ENCODE results near the gene PTCH2. TPM values are rescaled to one million over a fixed set of nuclear protein-coding genes. Genes with fewer than 3 reads are reported as not detected.
"Not testable (repeated sequence)": the region's sequence is repeated elsewhere in the genome, so short reads cannot be mapped to it uniquely, and the experiment has no call there.

Gene PTCH2
- total and polyA plus RNA-seq, 2 donors, result 2.2 to 4.4 TPM

DNA sequence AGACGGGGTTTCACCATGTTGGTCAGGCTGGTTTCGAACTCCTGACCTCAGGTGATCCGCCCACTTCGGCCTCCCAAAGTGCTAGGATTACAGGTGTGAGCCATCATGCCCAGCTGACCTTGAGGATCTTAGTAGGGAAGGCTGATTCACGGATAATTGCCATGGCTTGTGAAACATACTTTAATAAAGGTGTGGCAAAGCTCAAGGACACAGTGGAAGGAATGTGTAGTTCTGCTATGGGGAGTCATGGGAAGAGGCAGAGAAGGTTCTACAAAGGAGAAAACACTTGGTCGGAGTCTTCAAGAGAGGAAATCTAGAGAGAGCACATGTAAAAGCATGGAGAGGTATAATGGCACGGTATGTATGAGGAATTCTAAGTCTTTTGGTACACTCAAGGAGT, 12.7 kb upstream of the PTCH2 start:
- H3K36me3 ChIP-seq (ENCODE audit: insufficient read depth), result no peaks in the 10 kb centered on the region
- no peak overlapping the region for H3K4me3 ChIP-seq (ENCODE audit: low read depth, low read length)
- WGBS, result 83% methylated on average over 7 of the region's 7 CpGs
- H3K4me1 ChIP-seq (ENCODE audit: insufficient read depth), result no peaks in the 10 kb centered on the region
- no peak overlapping the region for H3K27ac ChIP-seq (ENCODE audit: low read depth)
- DNase-seq (ENCODE audit: extremely low spot score), result no peak

DNA sequence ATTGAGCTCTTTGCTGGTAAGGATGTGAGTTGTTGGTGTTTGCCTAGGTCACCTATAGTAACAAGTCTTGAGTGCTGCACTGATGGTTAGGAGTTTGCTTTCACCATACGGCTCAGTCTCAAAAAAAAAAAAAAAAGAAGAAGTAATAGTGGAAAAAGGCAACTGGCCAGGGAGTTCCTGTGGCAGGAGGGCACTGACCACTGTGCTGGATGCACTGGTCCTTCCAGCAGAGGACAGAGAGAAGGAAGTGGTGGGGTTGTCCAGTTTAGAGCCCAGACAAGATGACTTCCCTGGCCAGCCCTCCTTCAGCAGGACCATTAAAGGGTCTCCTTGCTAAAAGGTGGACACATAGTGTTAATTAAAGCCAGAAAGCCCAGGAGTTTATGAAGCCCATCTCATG, 11.9 kb upstream of the PTCH2 start:
- DNase-seq (ENCODE audit: extremely low spot score), result no peak
- 90% methylated on average over 1 of the region's 1 CpG for WGBS

DNA sequence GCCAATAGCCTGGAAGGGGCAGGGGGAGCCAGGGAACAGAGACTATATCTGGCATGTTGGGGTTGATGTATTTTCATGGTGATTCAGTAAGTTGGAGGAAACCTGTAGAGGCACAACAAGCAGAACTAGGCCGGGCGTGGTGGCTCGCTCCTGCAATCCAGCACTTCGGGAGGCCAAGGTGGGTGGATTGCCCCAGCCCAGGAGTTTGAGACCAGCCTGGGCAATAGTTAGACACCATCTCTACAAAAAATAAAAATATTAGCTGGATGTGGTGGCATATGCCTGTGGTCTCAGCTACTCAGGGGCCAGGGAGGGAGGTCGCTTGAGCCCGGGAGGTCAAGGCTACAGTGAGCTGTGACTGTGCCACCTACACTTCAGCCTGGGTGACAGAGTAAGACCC, 10.1 kb upstream of the PTCH2 start:
- no peak for DNase-seq (ENCODE audit: extremely low spot score)
- whole genome bisulfite sequencing, result 99% methylated on average over 6 of the region's 6 CpGs
- H3K36me3 ChIP-seq (ENCODE audit: insufficient read depth), result no peaks in the 10 kb centered on the region

More for the DNA sequence above, 11.9 kb upstream of the PTCH2 start:
- Histone ChIP-seq H3K36me3 (ENCODE audit: insufficient read depth) (no peaks in the 10 kb centered on the region), H3K27ac (ENCODE audit: low read depth) (no peak overlapping the region), H3K4me3 (ENCODE audit: low read depth, low read length) (no peak overlapping the region), H3K4me1 (ENCODE audit: insufficient read depth) (no peaks in the 10 kb centered on the region)

DNA sequence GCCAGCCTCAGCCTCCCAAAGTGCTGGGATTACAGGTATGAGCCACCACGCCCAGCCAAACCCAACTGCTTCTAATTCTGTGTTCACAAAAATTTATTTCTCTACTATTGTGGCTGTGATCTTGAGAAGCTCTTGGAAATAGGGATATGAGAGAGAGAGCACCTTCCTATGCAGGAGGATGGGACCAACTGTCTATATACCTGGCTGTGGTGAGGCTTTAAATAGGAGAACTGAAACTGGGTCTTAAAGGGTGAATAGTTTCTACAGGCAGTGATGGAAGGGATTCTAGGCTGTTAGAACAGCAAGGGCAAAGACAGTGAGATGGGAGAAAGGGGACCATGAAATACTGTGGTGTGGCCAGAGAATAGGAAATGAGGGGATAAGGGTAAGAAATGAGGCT, 8.3 kb upstream of the PTCH2 start:
- 96% methylated on average over 1 of the region's 1 CpG for WGBS
- H3K36me3 ChIP-seq (ENCODE audit: insufficient read depth), result no peaks in the 10 kb centered on the region

More for the DNA sequence above, 10.1 kb upstream of the PTCH2 start:
- no peaks in the 10 kb centered on the region for H3K4me1 ChIP-seq (ENCODE audit: insufficient read depth)
- H3K27ac ChIP-seq (ENCODE audit: low read depth), result no peak overlapping the region
- no peak overlapping the region for H3K4me3 ChIP-seq (ENCODE audit: low read depth, low read length)

DNA sequence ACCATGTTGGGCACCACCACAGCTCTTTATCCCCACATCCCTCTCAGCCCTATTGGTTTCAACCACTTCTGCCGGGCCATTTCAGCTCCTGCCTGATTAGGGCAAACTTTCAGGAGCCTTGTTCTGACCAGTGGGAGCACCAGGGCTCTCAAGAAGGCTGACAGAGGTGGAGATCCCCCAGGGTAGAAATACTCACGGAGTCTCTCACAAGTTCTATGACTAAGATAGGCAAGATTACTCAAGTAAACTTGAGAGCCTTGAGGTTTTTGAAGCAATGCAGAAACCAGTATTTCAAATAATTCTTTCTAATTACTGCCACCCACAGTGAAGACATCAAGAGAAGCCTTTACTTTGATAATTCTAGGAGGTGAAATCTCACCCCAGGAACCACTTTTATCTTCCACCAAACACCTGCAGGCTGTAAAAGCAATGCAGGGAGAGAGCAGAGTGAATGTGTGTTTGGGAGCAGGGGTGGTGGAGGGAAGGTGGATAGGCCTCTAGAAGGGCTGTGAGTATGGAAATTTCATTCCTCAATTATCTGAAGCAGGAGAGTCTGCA, 6.6 kb upstream of the PTCH2 start:
- H3K4me1 ChIP-seq (ENCODE audit: insufficient read depth), result no peaks in the 10 kb centered on the region
- no peak overlapping the region for H3K27ac ChIP-seq (ENCODE audit: low read depth)
- H3K4me3 ChIP-seq (ENCODE audit: low read depth, low read length), result no peak overlapping the region
- 85% methylated on average over 2 of the region's 2 CpGs for WGBS
- DNase-seq (ENCODE audit: extremely low spot score), result no peak
- no peaks in the 10 kb centered on the region for H3K36me3 ChIP-seq (ENCODE audit: insufficient read depth)

More for the DNA sequence above, 8.3 kb upstream of the PTCH2 start:
- DNase-seq (ENCODE audit: extremely low spot score), result no peak
- Histone ChIP-seq H3K27ac (ENCODE audit: low read depth) (no peak overlapping the region), H3K4me3 (ENCODE audit: low read depth, low read length) (no peak overlapping the region), H3K4me1 (ENCODE audit: insufficient read depth) (no peaks in the 10 kb centered on the region)

DNA sequence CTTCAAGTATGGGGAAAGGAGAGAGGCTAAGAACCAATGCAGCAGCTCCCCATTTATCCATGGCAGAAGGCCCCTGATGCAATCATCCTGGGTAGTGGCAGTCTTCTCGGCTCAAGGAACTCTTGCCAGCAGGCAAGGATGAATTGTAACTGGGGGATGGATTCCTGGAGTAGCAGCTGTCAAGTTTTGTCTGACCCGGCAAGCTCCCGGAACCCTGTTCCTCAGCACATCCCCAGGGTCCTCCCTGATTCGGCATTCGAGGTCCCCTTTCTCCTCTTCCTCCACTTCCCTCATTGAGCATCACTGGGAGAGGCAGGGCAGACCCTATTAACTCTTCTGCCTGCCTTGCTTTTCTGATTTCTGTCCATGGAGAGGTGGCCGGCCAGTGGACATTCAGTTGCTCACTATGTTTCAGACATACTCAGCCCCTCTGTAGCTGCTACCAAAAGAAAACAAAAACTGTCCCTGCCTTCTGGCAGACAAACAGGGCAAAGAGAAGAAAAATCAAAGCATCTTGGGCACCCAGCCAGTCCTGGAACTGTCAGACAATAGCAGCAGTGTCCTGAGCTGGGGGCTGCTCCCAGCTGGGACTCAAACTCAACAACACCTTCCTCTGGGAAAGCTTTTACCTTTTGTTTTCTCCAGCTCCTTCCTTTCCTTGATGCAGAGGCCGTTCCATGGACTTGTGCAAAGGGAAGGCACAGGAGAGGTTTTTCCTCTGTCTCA, 5.6 kb upstream of the PTCH2 start:
- 76% methylated on average over 7 of the region's 7 CpGs for WGBS
- H3K27ac ChIP-seq (ENCODE audit: low read depth), result no peak overlapping the region
- DNase-seq (ENCODE audit: extremely low spot score), result no peak

DNA sequence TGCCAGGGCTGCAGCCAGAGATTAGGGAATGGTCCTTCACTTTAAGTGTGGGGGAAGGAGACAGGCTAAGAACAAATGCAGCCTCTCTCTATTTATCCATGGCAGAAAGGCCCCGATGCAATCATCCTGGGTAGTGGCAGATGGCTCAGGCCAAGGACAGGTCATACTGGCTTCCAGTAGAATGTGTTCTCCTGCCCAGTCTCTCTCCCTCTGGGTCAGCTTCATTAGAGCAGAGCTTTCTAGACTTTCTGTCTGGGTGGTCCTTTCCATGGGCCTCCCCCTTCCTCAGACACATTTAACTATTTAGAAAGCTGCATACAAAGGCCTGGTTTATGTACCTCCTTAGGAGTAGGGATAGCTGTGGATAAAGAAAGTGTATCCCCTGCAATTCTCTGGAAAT, 4.8 kb upstream of the PTCH2 start:
- H3K4me3 ChIP-seq (ENCODE audit: low read depth, low read length), result no peak overlapping the region
- H3K27ac ChIP-seq (ENCODE audit: low read depth), result no peak overlapping the region
- no peak for DNase-seq (ENCODE audit: extremely low spot score)
- no peaks in the 10 kb centered on the region for H3K4me1 ChIP-seq (ENCODE audit: insufficient read depth)
- 49% methylated on average over 1 of the region's 1 CpG for WGBS
- H3K36me3 ChIP-seq (ENCODE audit: insufficient read depth), result no peaks in the 10 kb centered on the region

More for the DNA sequence above, 5.6 kb upstream of the PTCH2 start:
- H3K4me3 ChIP-seq (ENCODE audit: low read depth, low read length), result no peak overlapping the region
- H3K36me3 ChIP-seq (ENCODE audit: insufficient read depth), result no peaks in the 10 kb centered on the region
- H3K4me1 ChIP-seq (ENCODE audit: insufficient read depth), result no peaks in the 10 kb centered on the region

DNA sequence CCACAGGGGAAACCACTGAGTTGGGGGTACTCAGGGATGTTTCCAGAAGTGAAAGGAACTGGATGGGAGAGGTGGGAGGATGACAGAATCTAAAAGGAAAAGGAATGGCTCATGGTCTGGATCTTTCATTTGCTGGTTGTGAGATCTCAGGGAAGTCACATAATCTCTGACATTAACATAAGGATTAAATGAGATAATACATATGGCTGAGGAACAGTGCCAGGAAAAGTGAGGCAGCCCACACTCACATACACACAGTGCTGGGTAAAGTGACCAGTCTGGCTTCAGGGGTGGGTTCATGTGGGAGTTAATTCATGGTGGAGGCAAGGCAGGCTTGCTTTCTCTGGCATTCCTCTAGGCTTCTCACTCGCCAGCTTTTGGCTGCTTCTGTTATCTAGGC, 3.9 kb upstream of the PTCH2 start:
- WGBS, result 78% methylated on average over 1 of the region's 1 CpG
- H3K36me3 ChIP-seq (ENCODE audit: insufficient read depth), result no peaks in the 10 kb centered on the region

DNA sequence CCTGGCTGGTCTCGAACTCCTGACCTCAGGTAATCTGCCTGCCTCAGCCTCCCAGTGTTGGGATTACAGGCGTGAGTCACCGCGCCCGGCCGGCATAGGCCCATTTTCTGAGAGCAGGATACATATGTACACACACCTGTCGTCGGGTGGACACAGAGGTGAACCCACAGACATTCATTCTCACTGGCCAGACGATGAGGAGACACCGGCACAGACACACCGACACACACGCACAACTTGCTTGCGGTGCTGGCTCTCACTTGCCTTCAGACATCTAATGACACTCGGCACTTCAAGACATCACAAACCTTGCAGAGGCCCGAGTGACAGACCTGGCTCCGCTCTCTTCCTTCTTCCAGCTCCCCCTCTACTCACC, 579 bp downstream of the PTCH2 start:
- 33% methylated on average over 16 of the region's 16 CpGs for WGBS

More for the DNA sequence above, 3.9 kb upstream of the PTCH2 start:
- H3K4me3 ChIP-seq (ENCODE audit: low read depth, low read length), result no peak overlapping the region
- DNase-seq (ENCODE audit: extremely low spot score), result no peak
- H3K4me1 ChIP-seq (ENCODE audit: insufficient read depth), result no peaks in the 10 kb centered on the region
- H3K27ac ChIP-seq (ENCODE audit: low read depth), result no peak overlapping the region

DNA sequence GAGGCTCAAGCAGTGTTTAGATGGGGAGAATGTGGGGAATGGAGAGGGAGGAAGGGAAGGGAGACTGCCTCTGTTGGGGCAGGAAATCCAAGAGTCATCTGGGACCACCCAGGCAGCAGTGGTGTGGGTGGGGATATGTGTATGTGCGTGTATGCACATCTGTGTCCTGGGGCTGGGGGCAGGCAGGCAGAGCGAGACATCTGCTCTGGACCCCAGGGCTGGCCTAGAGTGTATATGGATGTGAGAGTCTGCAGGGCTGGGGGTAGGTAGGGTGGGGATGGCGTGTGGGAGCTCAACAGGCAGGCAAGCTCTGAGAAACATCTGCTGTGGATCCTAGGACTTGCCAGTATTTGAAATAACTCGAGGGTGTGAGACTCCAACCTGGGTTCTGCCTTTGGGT, 3.5 kb downstream of the PTCH2 start:
- DNase-seq (ENCODE audit: extremely low spot score), result no peak
- 53% methylated on average over 4 of the region's 4 CpGs for WGBS
- H3K27ac ChIP-seq (ENCODE audit: low read depth), result no peak overlapping the region

More for the DNA sequence above, 579 bp downstream of the PTCH2 start:
- no peak for DNase-seq (ENCODE audit: extremely low spot score)
- Histone ChIP-seq H3K27ac (ENCODE audit: low read depth) (no peak overlapping the region), H3K4me3 (ENCODE audit: low read depth, low read length) (peak overlapping the region; percentile 37), H3K36me3 (ENCODE audit: insufficient read depth) (no peaks in the 10 kb centered on the region), H3K4me1 (ENCODE audit: insufficient read depth) (no peaks in the 10 kb centered on the region)

DNA sequence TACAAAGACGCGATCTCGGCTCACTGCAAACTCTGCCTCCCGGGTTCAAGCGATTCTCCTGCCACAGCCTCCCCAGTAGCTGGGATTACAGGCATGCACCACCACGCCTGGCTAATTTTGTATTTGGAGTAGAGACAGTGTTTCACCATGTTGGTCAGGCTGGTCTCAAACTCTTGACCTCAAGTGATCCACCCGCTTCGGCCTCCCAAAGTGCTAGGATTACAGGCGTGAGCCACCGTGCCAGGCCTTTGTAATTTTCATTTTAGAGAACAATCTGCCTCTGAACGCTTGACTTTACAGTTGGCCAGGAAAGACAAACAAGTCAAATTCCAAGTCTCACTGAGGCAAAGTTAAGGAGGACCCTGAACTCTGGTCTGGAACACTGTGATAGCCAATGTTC, 4.8 kb downstream of the PTCH2 start:
- H3K4me1 ChIP-seq (ENCODE audit: insufficient read depth); H3K36me3 ChIP-seq (ENCODE audit: insufficient read depth); DNase-seq (ENCODE audit: extremely low spot score); H3K4me3 ChIP-seq (ENCODE audit: low read depth, low read length); H3K27ac ChIP-seq (ENCODE audit: low read depth): not testable (repeated sequence)
- WGBS, result 91% methylated on average over 11 of the region's 11 CpGs

More for the DNA sequence above, 3.5 kb downstream of the PTCH2 start:
- H3K4me1 ChIP-seq (ENCODE audit: insufficient read depth), result no peaks in the 10 kb centered on the region
- no peak overlapping the region for H3K4me3 ChIP-seq (ENCODE audit: low read depth, low read length)
- H3K36me3 ChIP-seq (ENCODE audit: insufficient read depth), result no peaks in the 10 kb centered on the region

DNA sequence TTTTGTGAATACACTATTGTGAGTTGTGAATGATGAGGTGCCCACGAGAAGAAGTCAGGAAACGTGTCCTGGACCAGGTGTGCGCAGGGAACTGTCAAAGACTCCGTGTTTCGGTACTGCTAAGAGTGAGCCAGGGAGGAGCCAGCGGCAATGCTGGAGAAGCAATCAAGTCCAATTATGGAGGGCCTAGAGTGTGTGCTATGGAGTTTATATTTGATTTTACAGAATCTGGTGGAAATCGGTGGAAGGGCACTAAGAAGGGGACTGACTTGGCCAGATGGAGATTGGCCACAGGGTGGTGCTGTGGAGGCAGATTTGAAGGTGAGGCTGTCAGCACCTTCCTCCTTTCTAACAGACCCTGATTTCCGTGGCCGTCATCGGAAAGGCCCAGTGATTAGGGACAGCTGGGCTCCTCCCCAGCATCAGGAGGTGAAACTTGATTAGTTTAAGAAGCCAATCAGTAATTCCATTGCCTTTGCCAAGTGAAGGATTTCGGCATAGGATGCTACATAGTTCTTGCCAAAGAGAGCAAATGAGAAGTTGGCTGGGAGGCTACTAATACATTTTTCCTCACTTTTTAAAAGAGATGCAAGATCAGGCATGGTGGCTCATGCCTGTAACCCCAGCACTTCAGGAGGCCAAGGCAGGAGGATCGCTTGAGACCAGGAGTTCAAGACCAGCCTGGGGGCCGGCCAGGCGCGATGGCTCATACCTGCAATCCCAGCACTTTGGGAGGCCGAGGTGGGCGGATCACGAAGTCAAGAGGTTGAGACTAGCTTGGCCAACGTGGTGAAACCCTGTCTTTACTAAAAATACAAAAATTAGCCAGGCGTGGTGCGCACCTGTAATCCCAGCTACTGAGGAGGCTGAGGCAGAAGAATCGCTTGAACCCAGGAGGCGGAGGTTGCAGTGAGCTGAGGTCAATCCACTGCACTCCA, 7.0 kb downstream of the PTCH2 start:
- no peaks in the 10 kb centered on the region for H3K36me3 ChIP-seq (ENCODE audit: insufficient read depth)
- no peak overlapping the region for H3K27ac ChIP-seq (ENCODE audit: low read depth)
- H3K4me3 ChIP-seq (ENCODE audit: low read depth, low read length), result no peak overlapping the region
- 65% methylated on average over 23 of the region's 23 CpGs for WGBS
- no peaks in the 10 kb centered on the region for H3K4me1 ChIP-seq (ENCODE audit: insufficient read depth)
- no peak for DNase-seq (ENCODE audit: extremely low spot score)

DNA sequence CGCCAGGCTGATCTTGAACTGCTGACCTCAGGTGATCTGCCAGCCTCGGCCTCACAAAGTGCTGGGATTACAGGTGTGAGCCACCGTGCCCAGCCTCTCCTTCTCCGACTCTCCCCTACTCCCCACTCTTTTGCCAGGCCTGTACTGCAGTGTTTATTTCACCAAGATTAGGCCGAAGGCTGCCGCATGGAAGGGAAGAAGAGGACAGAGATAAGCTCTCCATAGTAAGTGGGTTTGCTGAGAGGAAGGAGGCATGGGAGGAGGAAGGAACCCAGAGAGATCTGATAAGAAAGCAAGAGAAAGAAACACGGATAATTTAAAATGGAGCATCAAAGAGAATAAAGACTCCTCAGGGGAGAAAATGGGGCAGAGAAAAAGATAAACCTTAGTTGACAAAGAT, 8.7 kb downstream of the PTCH2 start:
- H3K4me3 ChIP-seq (ENCODE audit: low read depth, low read length), result no peak overlapping the region
- no peaks in the 10 kb centered on the region for H3K4me1 ChIP-seq (ENCODE audit: insufficient read depth)
- no peaks in the 10 kb centered on the region for H3K36me3 ChIP-seq (ENCODE audit: insufficient read depth)
- DNase-seq (ENCODE audit: extremely low spot score), result no peak
- no peak overlapping the region for H3K27ac ChIP-seq (ENCODE audit: low read depth)
- WGBS, result 66% methylated on average over 7 of the region's 7 CpGs

All from urinary bladder (tissue), 4 donors.